WI38 (cell line): Measurements from ENCODE around the gene SLC39A11.

Source experiments
- H3K4me3 ChIP-seq: 2 replicates; pipeline ENCODE4 v1.5.1; 2011; ENCODE audit warnings: low read depth, mild to moderate bottlenecking, control low read depth, low read length
- CTCF ChIP-seq: IDR thresholded peaks from 2 replicates; pipeline ENCODE4 v1.5.1; 2012; ENCODE audit warnings: low read depth, mild to moderate bottlenecking, control low read depth, low read length

SLC39A11 gene

GRCh38 chr17:72735048-72735447 is 357.4 kb downstream of the SLC39A11 start:
- no peak for TF ChIP-seq CTCF
- no peak overlapping the region for H3K4me3 ChIP-seq

- no peak for TF ChIP-seq CTCF
- H3K4me3 ChIP-seq, result no peak overlapping the region
Measured at GRCh38 chr17:72734613-72735012, 357.9 kb downstream of the SLC39A11 start.

- no peak overlapping the region for H3K4me3 ChIP-seq
- TF ChIP-seq CTCF, result no peak
Measured at GRCh38 chr17:72733619-72734282, 358.7 kb downstream of the SLC39A11 start.

- no peak for TF ChIP-seq CTCF
- no peak overlapping the region for H3K4me3 ChIP-seq
Measured at GRCh38 chr17:72732893-72733618, 359.4 kb downstream of the SLC39A11 start.

GRCh38 chr17:72730077-72730476 is 362.4 kb downstream of the SLC39A11 start:
- no peak for TF ChIP-seq CTCF

GRCh38 chr17:72726936-72727335 is 365.6 kb downstream of the SLC39A11 start:
- TF ChIP-seq CTCF, result no peak
- H3K4me3 ChIP-seq, result no peak overlapping the region

More at GRCh38 chr17:72730077-72730476, 362.4 kb downstream of the SLC39A11 start:
- no peak overlapping the region for H3K4me3 ChIP-seq

GRCh38 chr17:72725433-72726068 is 366.9 kb downstream of the SLC39A11 start:
- no peak overlapping the region for H3K4me3 ChIP-seq
- peak; percentile 95 for TF ChIP-seq CTCF
